ENCODE measurements around the gene EPHA2.

EPHA2 gene

GRCh38 chr1:16142383-16142995 is 13.4 kb downstream of the EPHA2 start:
- CTCF ChIA-PET = interaction anchor here (0.8 to 4.1 kb wide), 5 partner anchors 11 to 60 kb away, joined by 3 to 28 read pairs (median 4); partner anchors contain the start of gene EPHA2
- DNase-seq (ENCODE audit: low read depth, low spot score) = no peak
- TF ChIP-seq CTCF (IDR thresholded peaks at IDR 0.05; ENCODE audit: insufficient read depth, low read length, missing control alignments) = no peak

GRCh38 chr1:16141573-16142336 is 14.1 kb downstream of the EPHA2 start:
- H3K4me3 ChIP-seq (ENCODE audit: low read depth, low read length) = no peak overlapping the region
- CTCF ChIA-PET = interaction anchor here (0.6 to 4.1 kb wide), 6 partner anchors 11 to 62 kb away, joined by 3 to 28 read pairs (median 4); partner anchors contain the start of gene EPHA2
- POLR2A ChIA-PET = interaction anchor here (1.0 kb wide), 1 partner anchor 12 kb away, joined by 4 read pairs; no protein-coding TSS in a partner anchor
- DNase-seq (ENCODE audit: low read depth, low spot score) = no peak
- TF ChIP-seq CTCF (IDR thresholded peaks at IDR 0.05; ENCODE audit: insufficient read depth, low read length, missing control alignments) = no peak

More at GRCh38 chr1:16142383-16142995, 13.4 kb downstream of the EPHA2 start:
- no peak overlapping the region for H3K4me3 ChIP-seq (ENCODE audit: low read depth, low read length)
- POLR2A ChIA-PET = interaction anchor here (1.0 kb wide), 1 partner anchor 11 kb away, joined by 4 read pairs; no protein-coding TSS in a partner anchor

GRCh38 chr1:16140068-16140596 is 15.7 kb downstream of the EPHA2 start:
- TF ChIP-seq CTCF (IDR thresholded peaks at IDR 0.05; ENCODE audit: insufficient read depth, low read length, missing control alignments) = no peak
- POLR2A ChIA-PET = interaction anchor here (1.0 to 1.1 kb wide), 2 partner anchors 7 to 13 kb away, joined by 3 read pairs; no protein-coding TSS in a partner anchor

GRCh38 chr1:16139473-16139962 is 16.4 kb downstream of the EPHA2 start:
- DNase-seq (ENCODE audit: low read depth, low spot score) = no peak
- ChIA-PET POLR2A (interaction anchor here (1.0 to 1.1 kb wide), 2 partner anchors 8 to 14 kb away, joined by 3 read pairs; no protein-coding TSS in a partner anchor), CTCF (interaction anchor here (1.2 to 4.1 kb wide), 5 partner anchors 17 to 61 kb away, joined by 3 to 28 read pairs (median 5); no protein-coding TSS in a partner anchor)
- no peak overlapping the region for H3K4me3 ChIP-seq (ENCODE audit: low read depth, low read length)
- TF ChIP-seq CTCF (IDR thresholded peaks at IDR 0.05; ENCODE audit: insufficient read depth, low read length, missing control alignments) = no peak

More at GRCh38 chr1:16140068-16140596, 15.7 kb downstream of the EPHA2 start:
- CTCF ChIA-PET = interaction anchor here (1.3 to 4.1 kb wide), 4 partner anchors 16 to 62 kb away, joined by 3 to 28 read pairs (median 8); no protein-coding TSS in a partner anchor
- DNase-seq (ENCODE audit: low read depth, low spot score) = no peak
- no peak overlapping the region for H3K4me3 ChIP-seq (ENCODE audit: low read depth, low read length)

GRCh38 chr1:16138772-16139221 is 17.1 kb downstream of the EPHA2 start:
- no peak overlapping the region for H3K4me3 ChIP-seq (ENCODE audit: low read depth, low read length)
- POLR2A ChIA-PET = interaction anchor here (1.1 kb wide), 1 partner anchor 15 kb away, joined by 3 read pairs; no protein-coding TSS in a partner anchor
- CTCF ChIA-PET = interaction anchor here (1.2 to 4.1 kb wide), 3 partner anchors 49 to 60 kb away, joined by 5 to 28 read pairs (median 14); no protein-coding TSS in a partner anchor
- no peak for TF ChIP-seq CTCF (IDR thresholded peaks at IDR 0.05; ENCODE audit: insufficient read depth, low read length, missing control alignments)
- no peak for DNase-seq (ENCODE audit: low read depth, low spot score)

All from AG04449 (cell line).